SKM-1 treated with dmso at 0.1 percent for 144 hours (cell line): ENCODE data around the gene KCNK1.

Experiments
- DNase-seq: peaks from one replicate; lab custom pipeline; 2025; ENCODE audit not compliant: unreplicated experiment; lab: John Stamatoyannopoulos, UW

The KCNK1 gene

GRCh38 chr1:233695901-233696300 lies 82.0 kb downstream of the KCNK1 start:
- no peak for DNase-seq

GRCh38 chr1:233700338-233700737 lies 86.4 kb downstream of the KCNK1 start:
- no peak for DNase-seq

- peak; percentile 66 for DNase-seq
Measured at GRCh38 chr1:233704170-233704897, 90.4 kb downstream of the KCNK1 start.

GRCh38 chr1:233704898-233705723 lies 91.2 kb downstream of the KCNK1 start:
- DNase-seq = no peak

GRCh38 chr1:233707153-233707879 lies 93.4 kb downstream of the KCNK1 start:
- no peak for DNase-seq

GRCh38 chr1:233707880-233708815 lies 94.2 kb downstream of the KCNK1 start:
- DNase-seq = no peak

GRCh38 chr1:233710031-233710430 lies 96.1 kb downstream of the KCNK1 start:
- DNase-seq = no peak

- DNase-seq = no peak
Measured at GRCh38 chr1:233710507-233710906, 96.6 kb downstream of the KCNK1 start.

- no peak for DNase-seq
Measured at GRCh38 chr1:233714631-233715217, 100.8 kb downstream of the KCNK1 start.

- no peak for DNase-seq
Measured at GRCh38 chr1:233718057-233718456, 104.2 kb downstream of the KCNK1 start.

GRCh38 chr1:233719655-233720341 lies 105.9 kb downstream of the KCNK1 start:
- DNase-seq = no peak

- DNase-seq = peak; percentile 47
Measured at GRCh38 chr1:233721004-233721595, 107.2 kb downstream of the KCNK1 start.
